Measurements from ENCODE around the gene MIGA2.
"Not testable (repeated sequence)": the region's sequence is repeated elsewhere in the genome, so short reads cannot be mapped to it uniquely, and the experiment has no call there.

MIGA2 gene

DNA sequence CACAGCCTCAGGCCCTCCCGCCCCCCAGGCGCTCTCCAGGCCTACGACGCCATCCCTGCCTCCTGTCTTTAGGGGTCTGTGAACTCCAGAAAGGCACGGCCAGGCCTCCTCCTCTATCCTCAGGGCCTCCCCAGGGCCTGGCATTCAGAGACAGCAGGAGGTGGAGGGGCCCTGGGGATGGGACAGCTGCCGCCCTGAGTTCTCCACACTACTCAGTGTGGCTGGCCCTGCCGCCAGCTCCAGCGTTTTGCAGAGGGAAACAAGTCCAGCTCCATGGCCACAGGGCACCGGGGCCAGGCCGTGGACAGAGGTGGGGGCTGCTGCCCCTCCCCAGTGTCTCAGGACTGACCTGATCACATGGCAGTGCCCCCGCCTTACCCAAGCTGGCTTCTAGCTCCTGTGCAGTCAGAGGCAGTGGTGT, 24.7 kb upstream of the MIGA2 start:
- no peak for DNase-seq

DNA sequence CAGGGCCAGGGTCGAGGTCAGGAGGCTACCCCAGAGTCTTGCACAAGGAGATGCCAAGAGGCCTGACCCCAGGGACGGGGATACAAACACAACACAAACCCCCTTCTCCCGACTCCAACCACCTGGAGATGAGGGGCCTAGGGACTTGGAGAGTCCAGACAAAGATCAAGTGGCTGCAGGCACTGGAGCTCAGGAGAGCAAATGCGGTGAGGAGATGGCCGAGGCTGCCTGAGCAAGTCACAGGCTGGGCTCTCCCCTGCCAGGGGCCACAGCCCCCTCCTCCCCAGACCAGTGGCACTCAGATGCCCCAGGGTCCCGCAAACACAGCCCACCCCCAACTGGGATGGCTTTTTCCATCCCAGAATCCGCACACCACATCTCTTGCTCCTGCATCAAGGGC, 24.1 kb upstream of the MIGA2 start:
- no peak for DNase-seq

DNA sequence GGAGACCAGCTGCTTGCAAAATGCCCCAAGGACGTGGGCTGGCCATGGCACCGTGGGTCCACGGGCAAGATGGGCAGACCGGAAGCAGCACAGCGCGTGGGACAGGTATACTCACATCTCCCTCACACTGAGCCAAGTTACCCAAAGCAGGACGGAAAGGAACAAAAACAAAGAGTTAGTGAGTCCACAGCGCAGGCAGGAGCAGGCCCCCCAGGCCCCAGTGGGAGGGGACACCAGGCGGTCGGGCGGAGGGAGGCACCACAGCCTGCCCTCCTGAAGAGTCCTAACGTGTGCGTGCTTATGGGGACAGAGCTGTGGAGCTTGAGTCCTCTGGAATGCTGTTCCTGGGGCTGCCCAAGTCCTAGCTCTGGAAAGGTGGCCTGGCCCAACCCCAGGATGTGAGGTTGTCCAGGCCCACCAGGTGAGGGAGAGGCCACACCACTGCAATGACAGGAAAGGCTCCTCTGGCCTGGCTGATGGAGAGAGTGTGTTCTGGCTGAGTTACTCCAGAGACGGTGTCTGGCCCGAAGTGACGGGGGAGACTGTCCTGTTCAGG, 23.5 kb upstream of the MIGA2 start:
- no peak for DNase-seq

DNA sequence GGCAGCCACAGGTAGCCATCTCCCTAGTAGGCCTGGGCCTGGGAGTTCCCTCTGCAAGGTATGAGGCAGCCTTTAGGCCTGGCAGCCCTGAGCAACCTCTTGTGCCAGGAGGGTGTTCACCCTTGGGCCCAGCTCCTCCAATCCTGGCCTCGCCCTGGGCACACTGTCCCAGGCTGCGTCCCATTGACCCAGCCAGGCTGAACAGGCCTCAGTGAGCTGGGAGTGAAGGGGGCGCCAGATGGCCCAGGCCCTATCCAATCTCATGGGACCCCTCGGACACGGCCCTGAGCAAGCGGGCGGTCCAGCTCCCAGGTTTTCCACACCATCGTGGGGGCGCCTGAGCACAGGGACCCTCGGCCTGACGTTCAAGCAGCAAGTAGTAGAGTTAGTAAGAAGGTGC, 22.8 kb upstream of the MIGA2 start:
- no peak for DNase-seq

DNA sequence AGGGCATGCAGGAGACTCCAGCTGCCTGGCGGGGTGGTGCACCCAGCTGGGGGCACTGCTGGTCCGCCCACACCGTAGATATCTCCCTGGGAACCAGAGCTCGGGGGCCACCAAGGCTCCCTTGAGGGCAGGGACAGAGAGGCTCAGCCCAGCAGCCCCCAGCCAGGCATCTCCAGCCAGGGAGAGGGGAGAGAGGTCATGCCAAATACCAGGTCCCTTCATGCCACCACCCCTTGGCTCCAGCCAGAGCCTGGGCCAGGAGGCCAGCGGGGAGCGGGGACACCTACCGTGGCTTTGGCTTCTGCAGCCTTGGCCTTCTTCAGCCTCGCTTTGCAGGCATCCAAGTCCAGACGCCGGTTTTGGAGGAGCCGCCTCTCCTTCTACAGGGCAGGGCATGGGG, 22.3 kb upstream of the MIGA2 start:
- no peak for DNase-seq

DNA sequence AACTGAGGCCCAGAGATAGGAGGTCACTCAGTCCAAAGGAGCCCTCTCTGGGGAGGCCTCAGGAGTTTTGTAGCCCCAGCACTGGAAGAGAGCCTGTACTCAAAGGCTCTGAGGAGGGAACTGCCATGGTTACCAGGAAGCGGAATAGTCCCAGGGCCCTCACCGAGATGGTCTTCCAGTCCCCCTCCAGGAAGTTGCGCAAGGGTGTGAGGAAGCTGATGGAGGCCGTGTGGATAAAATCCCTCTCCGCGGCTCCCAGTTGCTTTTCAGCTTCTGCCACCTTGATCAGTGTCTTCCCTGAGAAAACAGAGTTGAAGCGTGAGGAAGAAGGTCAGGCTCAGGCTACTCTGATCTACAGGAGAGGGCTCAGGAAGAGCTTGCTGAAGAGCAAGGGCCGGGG, 21.8 kb upstream of the MIGA2 start:
- DNase-seq, result no peak

DNA sequence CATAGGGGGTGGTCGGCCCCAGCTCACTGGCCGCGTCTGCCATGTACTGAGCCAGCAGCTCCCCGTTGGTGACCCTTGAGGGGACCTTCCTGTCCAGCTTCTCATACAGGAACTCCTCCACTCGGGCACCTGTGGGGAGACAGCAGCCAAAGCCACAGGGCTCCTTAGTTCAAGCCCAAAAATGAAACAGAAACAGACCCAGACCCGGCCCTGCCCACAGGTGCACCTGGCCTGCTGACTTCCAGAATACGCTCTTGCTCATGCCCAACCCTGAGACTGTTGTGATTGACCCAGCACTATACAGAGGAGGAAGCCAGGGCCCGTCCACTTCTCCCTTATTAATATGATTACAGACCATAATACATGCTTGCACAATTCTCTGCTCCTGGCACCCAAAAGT, 15.3 kb upstream of the MIGA2 start:
- no peak for DNase-seq

DNA sequence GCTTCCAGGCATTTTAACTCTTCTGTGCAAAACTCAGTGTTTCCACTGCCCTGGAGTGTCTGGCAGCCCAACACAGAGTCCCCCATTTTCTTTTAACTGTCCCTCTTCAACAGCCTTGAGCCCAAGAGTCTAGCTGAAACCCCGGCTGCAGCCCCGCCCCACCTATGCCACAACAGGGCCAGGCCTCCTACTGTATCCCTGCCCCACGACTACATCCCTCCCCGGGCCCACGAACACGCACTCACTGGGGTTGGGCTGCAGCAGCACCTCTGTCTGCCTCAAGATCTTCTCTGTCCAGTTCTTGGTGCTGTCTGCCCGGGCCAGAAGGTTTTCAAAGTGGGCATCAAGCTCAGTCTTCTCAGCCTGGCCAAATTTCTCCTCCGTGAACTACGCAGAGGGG, 14.4 kb upstream of the MIGA2 start:
- no peak for DNase-seq

DNA sequence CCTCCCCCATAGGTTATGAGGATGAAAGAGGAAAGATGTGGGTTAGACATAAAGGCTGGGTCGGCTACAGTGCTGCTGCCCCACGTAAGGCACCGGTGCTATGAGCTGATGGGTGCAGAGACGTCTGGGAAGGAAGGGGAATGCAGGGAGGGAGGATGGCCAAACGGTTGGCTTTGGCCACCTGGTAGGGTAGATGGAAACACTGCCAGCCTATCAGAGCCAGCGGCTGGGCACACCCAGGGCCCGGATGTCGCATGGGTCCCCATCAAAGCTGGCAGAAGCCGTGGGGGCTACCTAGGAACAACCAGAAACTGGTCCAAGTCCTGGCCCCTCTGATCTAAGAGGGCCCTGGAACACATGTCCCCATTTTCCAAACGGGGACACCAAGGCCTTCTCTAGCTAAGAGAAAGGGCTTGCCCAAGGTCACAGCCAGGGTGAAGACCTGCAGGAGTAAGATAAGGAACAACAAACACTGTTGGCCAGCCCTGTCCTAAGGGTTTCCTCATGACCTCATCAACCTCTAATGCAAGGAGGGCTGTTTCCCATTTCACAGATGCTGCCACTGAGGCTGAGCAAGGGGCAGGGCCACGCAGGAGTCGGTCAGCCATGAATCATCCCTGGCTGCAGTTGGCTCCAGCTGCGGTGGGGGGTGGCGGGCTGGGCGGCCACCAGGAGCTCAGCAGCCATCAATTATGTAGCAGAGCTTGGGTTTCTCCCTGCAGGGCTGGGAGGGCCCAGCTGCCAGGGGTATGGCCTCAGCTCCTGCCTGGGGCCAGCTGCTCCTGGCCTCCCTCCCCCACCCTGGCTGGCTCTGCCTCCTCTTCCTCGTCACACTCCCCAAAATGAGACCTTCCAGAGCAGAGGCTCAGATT, 13.2 kb upstream of the MIGA2 start:
- peak; percentile 88 to 92 for DNase-seq

DNA sequence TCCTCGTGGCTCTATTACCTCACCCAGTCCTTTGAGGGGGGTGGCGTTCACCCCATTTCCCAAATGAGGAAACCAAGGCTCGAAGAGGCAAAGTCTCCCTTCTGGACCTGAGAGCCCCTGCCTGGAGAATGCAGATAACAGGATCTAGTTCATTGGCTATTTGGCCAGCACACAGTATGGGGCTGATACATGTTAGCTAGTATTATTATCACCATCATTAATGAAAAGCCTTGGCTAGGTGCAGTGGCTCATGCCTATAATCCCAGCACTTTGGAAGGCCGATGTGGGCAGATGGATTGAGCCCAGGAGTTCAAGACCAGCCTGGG, 12.6 kb upstream of the MIGA2 start:
- no peak for DNase-seq

DNA sequence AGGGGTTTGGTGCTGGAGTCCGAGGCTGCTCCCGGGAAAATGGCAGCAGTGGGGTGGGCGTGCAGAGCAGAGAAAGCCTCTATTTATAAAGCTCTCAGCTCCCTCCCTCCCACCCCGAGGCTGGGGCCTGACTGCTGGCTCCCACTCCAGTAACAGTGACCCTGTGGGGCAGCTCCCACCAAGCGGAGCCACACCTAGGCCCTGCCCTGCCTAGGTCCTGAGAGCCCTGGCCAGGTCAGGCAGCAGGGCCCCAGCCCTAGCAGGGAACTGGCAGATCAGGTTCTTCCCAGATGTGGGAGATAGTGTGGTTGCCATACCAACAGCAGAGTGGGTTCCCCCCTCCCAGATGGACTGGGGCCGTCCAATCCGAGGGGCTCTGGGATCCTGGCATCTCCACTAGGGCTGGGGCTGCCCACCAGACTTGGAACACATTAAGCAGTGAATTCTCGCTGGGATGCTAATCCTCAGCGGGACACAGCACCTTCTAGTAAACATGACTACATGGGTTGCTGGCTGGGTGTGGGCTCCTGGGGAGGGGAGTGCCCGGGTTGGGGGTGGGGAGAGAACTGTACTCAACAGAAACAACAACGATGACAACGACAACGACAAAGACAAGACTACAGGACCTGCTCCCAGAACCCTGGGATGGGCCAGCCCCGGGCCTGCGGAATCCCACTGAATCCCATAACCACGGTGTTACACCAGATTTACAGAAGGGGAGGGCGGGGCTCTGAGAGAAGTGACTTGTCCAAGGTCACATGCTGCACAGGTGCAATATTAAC, 9.8 kb upstream of the MIGA2 start:
- peak; percentile 20 to 61 for DNase-seq

DNA sequence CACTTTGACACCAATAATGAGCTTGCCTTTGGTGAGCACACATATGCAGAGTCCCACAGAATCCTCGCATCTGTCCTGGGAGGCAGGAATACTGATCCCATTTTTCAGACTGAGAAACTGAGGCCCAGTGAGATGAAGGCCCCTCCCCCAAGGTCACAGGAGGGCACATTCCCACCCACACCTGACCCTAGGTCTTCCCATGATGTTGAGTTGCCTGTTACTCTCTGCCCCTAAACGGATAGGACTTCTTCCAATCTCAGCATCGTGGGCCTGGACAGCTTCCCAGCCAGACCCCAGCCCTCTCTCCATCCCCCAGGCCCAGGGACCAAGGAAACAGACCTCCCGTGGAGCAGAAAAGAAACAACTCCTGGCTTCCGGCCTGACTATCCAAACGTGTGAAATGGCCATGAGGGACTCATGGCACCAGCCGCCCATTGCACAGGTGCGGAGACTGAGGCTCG, 9.2 kb upstream of the MIGA2 start:
- DNase-seq, result no peak

DNA sequence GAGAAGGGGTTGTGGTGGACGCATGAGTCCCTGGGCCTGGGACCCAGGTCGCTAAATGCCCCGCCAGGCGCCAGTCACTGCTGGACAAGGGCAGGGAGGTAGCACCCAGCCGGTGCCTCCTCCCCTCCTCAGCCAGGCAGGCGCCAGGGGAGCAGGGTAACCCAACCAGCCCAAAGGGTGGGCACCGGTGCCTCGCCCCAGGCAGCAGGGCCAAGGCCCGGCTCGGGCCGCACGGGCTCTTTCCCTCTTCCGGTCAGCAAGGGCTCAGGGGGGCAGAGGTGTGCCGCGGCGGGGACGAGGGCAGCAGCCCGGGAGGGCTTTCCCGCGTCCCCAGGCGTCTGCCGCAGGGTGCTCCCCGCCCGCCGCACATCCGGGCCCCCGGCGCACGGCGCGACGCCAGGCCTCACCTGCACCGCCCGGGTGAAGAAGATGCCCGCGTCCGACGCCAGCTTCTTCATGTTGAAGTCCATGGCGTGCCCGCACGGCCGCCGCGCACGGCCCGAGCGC, 8.7 kb upstream of the MIGA2 start:
- DNase-seq, result peak; percentile 62 to 72

DNA sequence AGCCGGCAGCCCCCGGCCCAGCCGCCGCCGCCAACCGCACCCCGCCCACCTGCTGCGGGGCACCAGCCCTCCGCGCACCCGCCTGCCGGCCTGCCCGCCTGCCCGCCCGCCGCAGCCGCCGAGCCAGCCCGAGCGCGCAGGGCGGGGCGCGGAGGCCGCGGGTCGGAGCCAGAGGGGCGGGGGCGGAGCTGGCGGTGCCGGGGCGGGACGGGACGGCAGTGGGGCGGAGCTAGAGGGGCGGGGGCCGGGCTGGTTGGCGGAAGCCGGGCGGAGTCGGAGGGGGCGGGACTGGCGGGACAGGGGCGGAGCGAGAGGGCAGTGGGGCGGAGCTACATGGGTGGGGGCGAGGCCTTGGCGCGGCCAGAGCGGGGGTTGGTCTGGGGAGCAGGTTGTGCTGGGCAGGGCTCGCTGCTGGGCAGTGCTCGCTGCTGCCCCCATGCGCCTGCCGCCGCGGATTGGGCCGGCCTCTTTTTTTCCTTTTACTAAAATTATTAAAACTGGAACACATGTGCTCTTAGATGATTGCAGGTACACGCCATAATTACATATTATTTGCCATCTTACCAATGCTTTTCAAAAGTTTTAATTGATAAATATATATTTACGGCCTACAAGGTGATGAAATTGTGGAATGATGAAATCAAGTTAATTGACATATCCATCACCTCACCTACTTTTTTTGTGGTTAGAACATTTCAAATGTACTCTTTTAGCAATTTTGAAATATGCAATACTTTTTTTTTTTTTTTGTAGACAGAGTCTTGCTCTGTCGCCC, 8.0 kb upstream of the MIGA2 start, which contains the start of gene SH3GLB2:
Gene SH3GLB2 (minus strand): TSS at position 140 of the 775 bp plus-strand sequence. CDS start 177 bp downstream, outside the sequence.
- DNase-seq, result peak; percentile 78 to 92

DNA sequence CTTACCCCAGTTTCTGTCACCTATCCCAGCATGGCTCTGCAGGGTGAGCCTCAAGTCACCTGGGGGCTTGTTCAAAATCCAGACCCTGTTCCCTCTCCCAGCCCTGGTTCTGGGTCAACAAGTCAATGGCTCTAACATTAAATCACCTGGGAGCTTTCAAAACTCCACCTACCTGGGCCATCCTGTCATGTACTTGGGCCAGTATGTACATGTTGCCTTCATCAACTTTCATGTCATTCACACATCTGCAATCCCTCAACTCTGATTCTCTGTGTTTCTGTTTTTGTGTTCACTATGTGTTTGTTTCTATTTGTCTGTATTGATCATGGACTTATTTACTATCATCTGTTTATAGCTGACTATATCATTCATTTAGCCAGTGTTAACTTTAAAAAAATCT, 6.2 kb upstream of the MIGA2 start:
- no peak for DNase-seq

DNA sequence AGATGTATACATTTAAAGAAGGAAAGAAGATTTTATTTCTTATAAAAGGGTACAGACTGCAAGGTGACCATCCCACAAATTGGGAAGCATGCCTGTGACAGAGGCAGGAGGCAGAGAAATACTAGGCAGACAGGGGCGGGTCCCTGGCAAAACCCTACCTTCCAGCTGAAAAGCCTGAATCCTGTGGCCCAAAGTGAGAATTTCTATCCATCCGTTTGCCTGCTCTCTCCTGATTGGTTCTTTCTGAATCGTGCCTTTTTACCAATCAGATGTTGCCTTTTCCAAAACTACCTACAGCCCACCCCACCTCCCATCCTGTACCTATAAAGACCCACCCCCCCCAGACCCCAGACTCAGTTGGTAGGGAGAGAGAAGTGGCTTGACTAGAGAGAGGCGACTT, 4.9 kb upstream of the MIGA2 start:
- DNase-seq, result no peak

DNA sequence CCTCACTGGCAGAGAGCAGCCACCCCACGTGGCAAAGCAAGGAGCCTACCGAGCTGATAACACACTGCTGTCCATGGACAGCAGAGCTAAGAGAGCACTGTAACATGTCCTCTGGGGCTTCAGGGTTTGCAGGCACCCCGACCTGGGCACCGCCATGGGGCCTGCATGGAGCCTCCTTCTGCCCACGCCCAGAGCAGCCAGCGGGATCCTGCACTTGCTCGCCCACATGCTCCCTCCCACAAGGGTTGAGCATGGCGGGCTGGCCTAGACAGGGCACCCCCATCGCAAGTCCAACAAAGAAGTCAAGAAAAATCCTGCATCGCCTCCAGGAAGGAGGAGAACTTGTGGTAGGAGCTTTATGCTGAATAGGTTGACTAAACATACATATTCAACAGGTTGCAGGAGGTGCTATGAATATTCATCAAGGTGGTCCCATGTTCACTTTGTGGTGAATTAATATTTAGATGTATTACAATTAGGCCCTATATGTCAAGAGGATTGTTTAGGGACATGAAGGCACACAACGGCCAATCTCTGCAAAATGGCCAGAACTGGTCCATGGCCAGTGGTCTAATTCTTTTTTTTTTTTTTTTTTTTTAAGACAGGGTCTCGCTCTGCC, 3.8 kb upstream of the MIGA2 start:
- DNase-seq, result no peak

DNA sequence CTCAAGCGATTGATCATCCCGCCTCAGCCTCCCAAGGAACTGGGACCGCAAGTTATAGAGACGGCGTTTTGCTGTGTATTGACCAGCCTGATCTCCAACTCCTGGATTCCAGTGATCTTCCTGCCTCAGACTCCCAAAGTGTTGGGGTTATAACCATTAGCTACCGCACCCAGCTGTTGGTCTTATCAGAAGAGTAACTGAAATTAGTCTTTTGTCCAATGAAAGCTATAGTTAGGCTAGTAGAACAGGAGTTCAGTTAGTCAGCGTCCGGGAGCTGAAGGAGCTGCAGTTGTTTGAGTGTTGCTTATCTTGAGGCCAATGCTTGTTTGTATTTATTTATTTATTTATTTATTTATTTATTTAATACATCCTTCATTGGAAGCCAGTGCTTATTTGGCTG, 3.2 kb upstream of the MIGA2 start:
- no peak for DNase-seq

DNA sequence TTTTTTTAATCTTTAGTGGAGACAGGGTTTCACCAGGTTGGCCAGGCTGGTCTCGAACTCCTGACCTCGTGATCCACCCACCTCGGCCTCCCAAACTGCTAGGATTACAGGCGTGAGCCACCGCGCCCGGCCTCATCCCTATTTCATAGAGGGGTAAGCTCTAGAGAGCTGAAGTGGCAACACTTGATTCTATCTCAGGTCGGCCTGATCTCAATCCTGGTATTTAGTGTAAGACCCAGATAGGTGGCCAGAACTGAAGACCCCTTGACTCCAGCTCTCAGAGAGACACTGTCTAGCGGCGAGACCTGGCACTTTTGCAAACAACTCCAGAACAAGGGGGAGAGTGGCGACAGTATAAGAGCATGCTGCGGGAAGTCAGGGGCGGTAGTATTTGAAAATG, 588 bp upstream of the MIGA2 start:
- not testable (repeated sequence) for DNase-seq

DNA sequence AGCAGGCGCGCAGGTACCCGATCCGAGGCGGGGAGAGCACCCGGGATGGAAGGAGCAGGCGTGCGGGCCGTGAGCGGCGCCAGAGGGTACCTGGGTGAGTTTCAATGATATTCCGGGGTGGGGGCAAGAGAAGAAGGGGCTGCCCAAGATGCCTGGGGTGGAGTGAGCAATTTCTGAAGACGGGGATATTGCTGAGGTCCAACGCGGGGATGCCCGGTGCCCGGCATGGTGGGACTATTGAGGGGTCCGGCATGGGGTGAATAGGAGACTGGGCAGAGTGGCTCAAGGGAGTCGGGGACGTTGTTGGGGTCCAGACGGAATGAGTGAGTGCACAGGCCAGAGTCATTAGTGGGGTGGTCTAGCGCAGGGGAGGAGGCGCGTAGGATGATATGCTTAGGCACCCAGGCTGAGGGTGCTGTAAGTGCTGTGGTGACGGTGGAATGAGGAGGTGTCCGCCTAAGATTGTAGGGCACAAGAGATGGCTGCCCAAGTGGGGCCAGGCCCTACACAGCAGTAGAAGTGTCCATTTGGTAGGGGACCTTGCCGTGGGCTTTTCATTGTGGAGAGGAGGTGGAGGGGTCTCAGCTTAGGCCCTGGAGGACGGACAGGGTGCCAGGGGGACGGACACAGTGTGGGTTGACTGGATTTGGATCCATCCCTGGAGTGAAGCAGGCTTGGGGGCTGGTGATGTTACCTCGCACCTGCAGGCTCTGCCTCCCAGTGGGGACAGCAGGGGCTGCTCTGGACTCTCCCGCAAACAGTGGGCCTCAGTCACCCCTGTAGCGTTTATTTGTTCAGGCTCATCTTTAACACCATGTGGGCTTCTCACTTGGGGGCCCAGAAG, 719 bp downstream of the MIGA2 start:
- DNase-seq, result no peak

DNA sequence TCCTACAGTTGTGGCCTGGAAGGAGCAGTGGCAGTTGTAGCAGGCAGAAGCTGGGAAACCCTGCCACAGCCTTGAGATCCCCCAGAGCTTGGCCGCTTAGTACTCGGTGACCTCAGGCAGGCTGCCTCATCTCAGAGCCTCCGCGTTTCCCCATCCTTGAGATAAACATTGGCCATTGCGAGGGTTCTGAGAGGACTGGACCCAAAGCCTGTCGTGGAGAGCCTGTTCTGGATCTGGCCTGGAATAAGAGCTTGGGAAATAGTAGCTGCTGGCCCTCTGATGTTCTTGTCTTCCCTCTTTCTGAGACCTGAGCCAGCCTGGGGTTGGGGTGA, 1.3 kb downstream of the MIGA2 start:
- DNase-seq, result no peak
